Keratinocyte (primary cell): ENCODE measurements around the gene NEK2. TPM values are rescaled to one million over a fixed set of nuclear protein-coding genes. Genes with fewer than 3 reads are reported as not detected.

ENCODE experiments used
- DNase-seq: peaks from one replicate; pipeline ENCODE4 v3.0.0-alpha.2; 2011; ENCODE audit warnings: low read depth, missing footprints, low spot score
- FAIRE-seq: peaks from 2 replicates; lab custom pipeline; 2011; peaks lifted over from hg19 to GRCh38; lab: Jason Lieb, UNC
- H2AFZ ChIP-seq: 2 replicates; pipeline ENCODE4 v1.6.0; 2012; ENCODE audit warnings: low read length, control low read depth, inconsistent platforms; ENCODE audit not compliant: control insufficient read depth
- H3K27ac ChIP-seq: 2 replicates; pipeline ENCODE4 v1.5.1; 2011; ENCODE audit warnings: low read length; ENCODE audit not compliant: control insufficient read depth, insufficient read depth
- H3K27me3 ChIP-seq: 3 replicates; pipeline ENCODE4 v1.6.0; 2011; ENCODE audit warnings: low read length; ENCODE audit not compliant: control insufficient read depth, insufficient read depth; ENCODE audit errors: extremely low read depth
- H3K36me3 ChIP-seq, 2 experiments: 2 replicates in 1 of 2; 3 replicates in 1 of 2; pipeline ENCODE4 v1.5.1; 2011; ENCODE audit warnings: low read length in 2 of 2, mild to moderate bottlenecking in 1 of 2; ENCODE audit not compliant: control insufficient read depth in 2 of 2, insufficient read depth in 2 of 2; ENCODE audit errors: extremely low read depth in 1 of 2
- H3K4me1 ChIP-seq: 3 replicates; pipeline ENCODE4 v1.5.1; 2011; ENCODE audit warnings: low read length; ENCODE audit not compliant: control insufficient read depth, insufficient read depth; ENCODE audit errors: extremely low read depth
- H3K4me2 ChIP-seq: 3 replicates; pipeline ENCODE4 v1.6.0; 2011; ENCODE audit warnings: low read depth, low read length; ENCODE audit not compliant: control insufficient read depth, insufficient read depth; ENCODE audit errors: extremely low read depth
- H3K4me3 ChIP-seq, 3 experiments: fragments of 200-600 bp in 1 of 3; sonication (generic) in 1 of 3; 2 replicates in 2 of 3; 3 replicates in 1 of 3; pipeline ENCODE4 v1.5.1; 2011 to 2016; ENCODE audit warnings: low read length in 3 of 3, mild to moderate bottlenecking in 3 of 3, control low read depth in 2 of 3, inconsistent platforms in 1 of 3, low read depth in 1 of 3, mixed read lengths in 1 of 3, mixed run types in 1 of 3, moderate library complexity in 1 of 3; ENCODE audit not compliant: control insufficient read depth in 2 of 3, insufficient read depth in 2 of 3; ENCODE audit errors: extremely low read depth in 1 of 3
- H3K79me2 ChIP-seq: 2 replicates; pipeline ENCODE4 v1.6.0; 2012; ENCODE audit warnings: low read length; ENCODE audit not compliant: control insufficient read depth, insufficient read depth
- H3K9ac ChIP-seq: 3 replicates; pipeline ENCODE4 v1.6.0; 2011; ENCODE audit warnings: low read length; ENCODE audit not compliant: control insufficient read depth, insufficient read depth; ENCODE audit errors: extremely low read depth
- H3K9me1 ChIP-seq: 3 replicates; pipeline ENCODE4 v1.6.0; 2011; ENCODE audit warnings: low read length; ENCODE audit not compliant: control insufficient read depth, insufficient read depth; ENCODE audit errors: extremely low read depth
- H3K9me3 ChIP-seq: 2 replicates; pipeline ENCODE4 v1.5.1; 2012; ENCODE audit warnings: low read depth, low read length; ENCODE audit not compliant: control insufficient read depth
- H4K20me1 ChIP-seq: 3 replicates; pipeline ENCODE4 v1.6.0; 2011; ENCODE audit warnings: low read length; ENCODE audit not compliant: control insufficient read depth, insufficient read depth; ENCODE audit errors: extremely low read depth
- CTCF ChIP-seq, 3 experiments: IDR thresholded peaks in 1 of 3; conservative IDR thresholded peaks in 1 of 3; optimal IDR thresholded peaks in 1 of 3; 2 replicates in 2 of 3; 3 replicates in 1 of 3; pipeline versions ENCODE3 to v1.5.1; 2011; ENCODE audit warnings: low read length in 3 of 3, mild to moderate bottlenecking in 3 of 3, moderate library complexity in 2 of 3, control low read depth in 1 of 3, inconsistent platforms in 1 of 3; ENCODE audit not compliant: insufficient read depth in 2 of 3; ENCODE audit errors: extremely low read depth in 1 of 3
- EZH2 ChIP-seq: IDR thresholded peaks from one replicate; pipeline ENCODE4 v1.6.1; 2012; ENCODE audit warnings: inconsistent platforms, mild to moderate bottlenecking, low read length, moderate library complexity
- dilution Hi-C: fragments of 300-500 bp; cut with MboI; formaldehyde crosslinking; loops from one replicate; pipeline ENCODE4 v1.7.0; 2020; ENCODE audit warnings: low sequenced_read_pairs; ENCODE audit not compliant: extremely low pct_ligation_motif_present
- polyA plus RNA-seq, 5 experiments: library from polyadenylated mRNA; depleted of rRNA in 3 of 5; stranded (reverse) in 3 of 5; stranded (forward) in 1 of 5; unstranded in 1 of 5; fragments of >200 nt; gene quantifications; 1 replicate in 1 of 5; 2 replicates in 3 of 5; 3 replicates in 1 of 5; pipeline versions ENCODE4 v1.2.1 to v1.2.3, GENCODE V29; 2011 to 2012; ENCODE audit warnings: missing spikeins in 2 of 5, low read depth in 1 of 5, low replicate concordance in 1 of 5

NEK2 gene
- polyA plus RNA-seq, 1 donor (not counting 4 experiments of a cell fraction or from before 2014, with no cell fraction given) = 10.8 TPM

- Histone ChIP-seq H3K9me1 (no peaks in the 10 kb centered on the region), H3K4me2 (no peak overlapping the region), H3K9ac (no peak overlapping the region), H3K36me3 (no peaks in the 10 kb centered on the region), H4K20me1 (no peaks in the 10 kb centered on the region), H3K4me1 (peaks cover 6% of the 10 kb centered on the region), H3K79me2 (no peaks in the 10 kb centered on the region), H3K4me3 (no peak overlapping the region), H3K9me3 (no peaks in the 10 kb centered on the region), H3K27me3 (no peaks in the 10 kb centered on the region), H3K27ac (no peak overlapping the region), H2AFZ (no peak overlapping the region)
- FAIRE-seq (no peak), DNase-seq (no peak)
- dilution Hi-C loops = no loop called here
- TF ChIP-seq EZH2 (no peak), CTCF (optimal IDR thresholded peaks at IDR 0.05 in 1 of 3, IDR thresholded peaks at IDR 0.05 in 1 of 3, conservative IDR thresholded peaks at IDR 0.05 in 1 of 3; ENCODE audit: extremely low read depth in 1 of 3, insufficient read depth in 2 of 3, low read length in 3 of 3) (no peak)
Observed at GRCh38 chr1:211684791-211685190, 9.4 kb upstream of the NEK2 start.

- H3K36me3 ChIP-seq = no peaks in the 10 kb centered on the region
- no peaks in the 10 kb centered on the region for H3K9me3 ChIP-seq
- H2AFZ ChIP-seq = no peak overlapping the region
- H3K9me1 ChIP-seq = no peaks in the 10 kb centered on the region
- dilution Hi-C loops = no loop called here
- no peak overlapping the region for H3K27ac ChIP-seq
- DNase-seq (no peak), FAIRE-seq (no peak)
- H3K4me2 ChIP-seq = no peak overlapping the region
- H4K20me1 ChIP-seq = no peaks in the 10 kb centered on the region
- H3K79me2 ChIP-seq = no peaks in the 10 kb centered on the region
- no peak overlapping the region for H3K4me3 ChIP-seq
- H3K9ac ChIP-seq = no peak overlapping the region
- no peak for TF ChIP-seq EZH2
- TF ChIP-seq CTCF (optimal IDR thresholded peaks at IDR 0.05 in 1 of 3, IDR thresholded peaks at IDR 0.05 in 1 of 3, conservative IDR thresholded peaks at IDR 0.05 in 1 of 3; ENCODE audit: extremely low read depth in 1 of 3, insufficient read depth in 2 of 3, low read length in 3 of 3) = no peak
- H3K4me1 ChIP-seq = peaks cover 6% of the 10 kb centered on the region
- no peaks in the 10 kb centered on the region for H3K27me3 ChIP-seq
Observed at GRCh38 chr1:211684331-211684730, 8.9 kb upstream of the NEK2 start.
